Glutamatergic neuron (in vitro differentiated cells): ENCODE data around the gene CNKSR1. TPM values are rescaled to one million over a fixed set of nuclear protein-coding genes. Genes with fewer than 3 reads are reported as not detected.
A peak's percentile ranks its signal among the peaks of the same experiment; 100 is the strongest.

Experiments
- DNase-seq: peaks from one replicate; pipeline ENCODE4 v3.0.0; 2022
- H3K27ac Mint-ChIP-seq: one replicate; pipeline ENCODE4 v1.8.0; 2020; ENCODE audit warnings: mild to moderate bottlenecking, mixed read lengths, inconsistent platforms; ENCODE audit not compliant: unreplicated experiment
- H3K27me3 Mint-ChIP-seq: one replicate; pipeline ENCODE4 v1.8.0; 2020; ENCODE audit warnings: mild to moderate bottlenecking, moderate library complexity, mixed read lengths, inconsistent platforms; ENCODE audit not compliant: unreplicated experiment
- H3K36me3 Mint-ChIP-seq: one replicate; pipeline ENCODE4 v1.8.0; 2020; ENCODE audit warnings: mild to moderate bottlenecking, mixed read lengths, inconsistent platforms; ENCODE audit not compliant: unreplicated experiment
- H3K4me1 Mint-ChIP-seq: one replicate; pipeline ENCODE4 v1.8.0; 2020; ENCODE audit warnings: mild to moderate bottlenecking, low read depth, mixed read lengths, inconsistent platforms; ENCODE audit not compliant: unreplicated experiment
- H3K4me3 Mint-ChIP-seq: one replicate; pipeline ENCODE4 v1.8.0; 2020; ENCODE audit warnings: mild to moderate bottlenecking, mixed read lengths, inconsistent platforms; ENCODE audit not compliant: unreplicated experiment
- H3K9me3 Mint-ChIP-seq: one replicate; pipeline ENCODE4 v1.8.0; 2020; ENCODE audit warnings: mild to moderate bottlenecking, moderate library complexity, mixed read lengths, inconsistent platforms; ENCODE audit not compliant: unreplicated experiment
- total RNA-seq: library from RNA; stranded (reverse); fragmentation: NEBNext Ultra II Directional; extraction: Animal tissue kit (Norgen Biotek cat#: 25700); gene quantifications from one replicate; pipeline ENCODE4 v1.2.1, GENCODE V29; 2021; ENCODE audit not compliant: unreplicated experiment
- TF ChIP-seq, protein P1 (sequence below): fragments of 200-600 bp; sonication (generic); IDR thresholded peaks from one replicate; pipeline ENCODE4 v1.5.0; 2021; ENCODE audit not compliant: partially characterized antibody, unreplicated experiment

CNKSR1 gene
- total RNA-seq, 1 donor from 2014 or later: 9.9 TPM

- Mint-ChIP-seq H3K9me3 (peaks cover 3% of the 10 kb centered on the region), H3K27me3 (peaks cover 17% of the 10 kb centered on the region), H3K4me1 (peaks cover 18% of the 10 kb centered on the region), H3K4me3 (peak overlapping the region; percentile 67), H3K27ac (no peak overlapping the region), H3K36me3 (no peaks in the 10 kb centered on the region)
- DNase-seq: no peak
- TF ChIP-seq, protein P1, sequence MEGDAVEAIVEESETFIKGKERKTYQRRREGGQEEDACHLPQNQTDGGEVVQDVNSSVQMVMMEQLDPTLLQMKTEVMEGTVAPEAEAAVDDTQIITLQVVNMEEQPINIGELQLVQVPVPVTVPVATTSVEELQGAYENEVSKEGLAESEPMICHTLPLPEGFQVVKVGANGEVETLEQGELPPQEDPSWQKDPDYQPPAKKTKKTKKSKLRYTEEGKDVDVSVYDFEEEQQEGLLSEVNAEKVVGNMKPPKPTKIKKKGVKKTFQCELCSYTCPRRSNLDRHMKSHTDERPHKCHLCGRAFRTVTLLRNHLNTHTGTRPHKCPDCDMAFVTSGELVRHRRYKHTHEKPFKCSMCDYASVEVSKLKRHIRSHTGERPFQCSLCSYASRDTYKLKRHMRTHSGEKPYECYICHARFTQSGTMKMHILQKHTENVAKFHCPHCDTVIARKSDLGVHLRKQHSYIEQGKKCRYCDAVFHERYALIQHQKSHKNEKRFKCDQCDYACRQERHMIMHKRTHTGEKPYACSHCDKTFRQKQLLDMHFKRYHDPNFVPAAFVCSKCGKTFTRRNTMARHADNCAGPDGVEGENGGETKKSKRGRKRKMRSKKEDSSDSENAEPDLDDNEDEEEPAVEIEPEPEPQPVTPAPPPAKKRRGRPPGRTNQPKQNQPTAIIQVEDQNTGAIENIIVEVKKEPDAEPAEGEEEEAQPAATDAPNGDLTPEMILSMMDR: no peak
Measured at GRCh38 chr1:26169198-26169554, 8.1 kb upstream of the CNKSR1 start.

- no peaks in the 10 kb centered on the region for H3K36me3 Mint-ChIP-seq
- TF ChIP-seq, protein P1: peak; percentile 97
- H3K27me3 Mint-ChIP-seq: peaks cover 13% of the 10 kb centered on the region
- H3K4me3 Mint-ChIP-seq: peak within 1 kb of the TSS; percentile 93
- peak within 1 kb of the TSS; percentile 84 for H3K27ac Mint-ChIP-seq
- DNase-seq: peak; percentile 94
- peaks cover 14% of the 10 kb centered on the region for H3K4me1 Mint-ChIP-seq
- peaks cover 3% of the 10 kb centered on the region for H3K9me3 Mint-ChIP-seq
Measured at GRCh38 chr1:26169669-26170471, 7.4 kb upstream of the CNKSR1 start, which contains the start of gene ZNF593. TSS of gene ZNF593 (plus strand) at chr1:26169908. CDS start at chr1:26169984, 76 bp downstream.

- Mint-ChIP-seq H3K9me3 (peaks cover 3% of the 10 kb centered on the region), H3K36me3 (no peaks in the 10 kb centered on the region), H3K27me3 (peaks cover 13% of the 10 kb centered on the region), H3K4me1 (peaks cover 9% of the 10 kb centered on the region), H3K4me3 (peak overlapping the region; percentile 93), H3K27ac (peak overlapping the region; percentile 84)
- TF ChIP-seq, protein P1: no peak
- DNase-seq: no peak
Measured at GRCh38 chr1:26170472-26170821, 6.8 kb upstream of the CNKSR1 start.

GRCh38 chr1:26171084-26172072, 5.9 kb upstream of the CNKSR1 start, which contains the start of gene ZNF593OS:
TSS of gene ZNF593OS (minus strand) at chr1:26171832. CDS start at chr1:26171661, 171 bp downstream.
- H3K27ac Mint-ChIP-seq: peak within 1 kb of the TSS; percentile 70

More at GRCh38 chr1:26171084-26172072, 5.9 kb upstream of the CNKSR1 start, which contains the start of gene ZNF593OS:
- Mint-ChIP-seq H3K4me3 (peak within 1 kb of the TSS; percentile 93), H3K9me3 (peaks cover 3% of the 10 kb centered on the region), H3K36me3 (no peaks in the 10 kb centered on the region), H3K27me3 (peaks cover 13% of the 10 kb centered on the region), H3K4me1 (peaks cover 9% of the 10 kb centered on the region)
- TF ChIP-seq, protein P1: no peak
- peak; percentile 65 for DNase-seq
